H1 (cell line): ENCODE results near the gene NYAP2. TPM values are rescaled to one million over a fixed set of nuclear protein-coding genes. Genes with fewer than 3 reads are reported as not detected.

ENCODE experiments used
- CTCF ChIA-PET: fragments of 300-600 bp; sonication (Branson Sonifier 250); formaldehyde crosslinking; loops from one replicate; lab custom pipeline; 2021; ENCODE audit not compliant: partially characterized antibody; lab: Charles Lee
- POLR2A ChIA-PET: fragments of 300-600 bp; sonication (Branson Sonifier 250); formaldehyde crosslinking; loops from one replicate; lab custom pipeline; 2021; ENCODE audit warnings: inconsistent platforms; ENCODE audit not compliant: partially characterized antibody; lab: Charles Lee
- DNase-seq, 2 experiments: peaks; one replicate each; pipeline versions ENCODE4 v3.0.0 to v3.0.0-alpha.2; 2010 to 2022; ENCODE audit warnings: low spot score in 2 of 2, low read depth in 1 of 2, mixed read lengths in 1 of 2
- FAIRE-seq: peaks from 2 replicates; lab custom pipeline; 2011; peaks lifted over from hg19 to GRCh38; lab: Jason Lieb, UNC
- H2AFZ ChIP-seq: 2 replicates; pipeline ENCODE4 v1.8.1; 2012; ENCODE audit warnings: low read length, inconsistent platforms
- H2AK5ac ChIP-seq: 2 replicates; pipeline ENCODE4 v1.6.1; 2013; ENCODE audit warnings: low read depth, low read length
- H2BK120ac ChIP-seq: replicated peaks from 2 replicates; pipeline ENCODE3; 2013; ENCODE audit warnings: low read depth, low read length, inconsistent platforms
- H2BK12ac ChIP-seq: 2 replicates; pipeline ENCODE4 v1.6.1; 2013; ENCODE audit warnings: low read depth, low read length
- H2BK15ac ChIP-seq: 2 replicates; pipeline ENCODE4 v1.6.1; 2013; ENCODE audit warnings: low read length
- H2BK20ac ChIP-seq: 2 replicates; pipeline ENCODE4 v1.6.1; 2013; ENCODE audit warnings: low read length
- H2BK5ac ChIP-seq: 2 replicates; pipeline ENCODE4 v1.6.1; 2013; ENCODE audit warnings: low read depth, low read length
- H3K14ac ChIP-seq: 2 replicates; pipeline ENCODE4 v1.6.1; 2013; ENCODE audit warnings: inconsistent platforms; ENCODE audit not compliant: insufficient read length
- H3K18ac ChIP-seq: 2 replicates; pipeline ENCODE4 v1.6.1; 2013; ENCODE audit warnings: low read length; ENCODE audit errors: extremely low read depth
- H3K23ac ChIP-seq: 2 replicates; pipeline ENCODE4 v1.6.1; 2013; ENCODE audit warnings: inconsistent platforms; ENCODE audit not compliant: insufficient read length
- H3K23me2 ChIP-seq: 2 replicates; pipeline ENCODE4 v1.6.1; 2013; ENCODE audit warnings: low read depth, low read length
- H3K27ac ChIP-seq: 2 replicates; pipeline ENCODE4 v1.6.1; 2011; ENCODE audit warnings: low read depth, low read length, inconsistent platforms
- H3K27me3 ChIP-seq, 4 experiments: replicated peaks in 1 of 4; 1 replicate in 1 of 4; 2 replicates in 3 of 4; pipeline versions ENCODE4 v1.6.1 to v1.8.1; 2011 to 2013; ENCODE audit warnings: low read length in 3 of 4, mild to moderate bottlenecking in 3 of 4, inconsistent platforms in 2 of 4, mixed read lengths in 2 of 4, moderate library complexity in 1 of 4; ENCODE audit not compliant: control insufficient read depth in 3 of 4, insufficient read depth in 3 of 4; ENCODE audit errors: extremely low read depth in 1 of 4
- H3K36me3 ChIP-seq, 4 experiments: 2 replicates each; pipeline versions ENCODE4 v1.6.1 to v1.8.1; 2011 to 2013; ENCODE audit warnings: mild to moderate bottlenecking in 4 of 4, low read length in 3 of 4, moderate library complexity in 2 of 4, control low read depth in 1 of 4, inconsistent platforms in 1 of 4; ENCODE audit not compliant: insufficient read depth in 4 of 4, control insufficient read depth in 2 of 4
- H3K4ac ChIP-seq: replicated peaks from 2 replicates; pipeline ENCODE3; 2013; ENCODE audit warnings: low read length, low read depth, mixed read lengths, inconsistent platforms; ENCODE audit not compliant: insufficient read length
- H3K4me1 ChIP-seq, 4 experiments: replicated peaks in 1 of 4; 1 replicate in 1 of 4; 2 replicates in 3 of 4; pipeline versions ENCODE4 v1.6.1 to v1.8.1; 2011 to 2013; ENCODE audit warnings: low read length in 3 of 4, inconsistent platforms in 2 of 4, mixed read lengths in 1 of 4; ENCODE audit not compliant: insufficient read depth in 4 of 4, control insufficient read depth in 3 of 4
- H3K4me2 ChIP-seq, 2 experiments: 2 replicates each; pipeline versions ENCODE4 v1.6.1 to v1.8.1; 2011 to 2013; ENCODE audit warnings: low read depth in 2 of 2, low read length in 2 of 2, control low read depth in 1 of 2, inconsistent platforms in 1 of 2, mild to moderate bottlenecking in 1 of 2; ENCODE audit not compliant: insufficient read depth in 1 of 2
- H3K4me3 ChIP-seq, 4 experiments: fragments of 200-600, 300-600 bp in 1 of 4; sonication (generic), shearing (Covaris generic), sonication (Bioruptor Twin) in 1 of 4; 2 replicates each; pipeline versions ENCODE4 v1.5.1 to v1.8.1; 2011 to 2016; ENCODE audit warnings: low read length in 4 of 4, low read depth in 3 of 4, control low read depth in 2 of 4, inconsistent platforms in 2 of 4, mild to moderate bottlenecking in 2 of 4, mixed read lengths in 1 of 4, moderate library complexity in 1 of 4; ENCODE audit not compliant: insufficient read depth in 2 of 4; ENCODE audit errors: extremely low read depth in 1 of 4
- H3K56ac ChIP-seq: replicated peaks from 2 replicates; pipeline ENCODE3; 2013; ENCODE audit warnings: low read depth, mild to moderate bottlenecking, mixed read lengths, low read length, inconsistent platforms; ENCODE audit not compliant: insufficient read length
- H3K79me1 ChIP-seq: 2 replicates; pipeline ENCODE4 v1.6.1; 2013; ENCODE audit warnings: low read depth, low read length, control low read depth
- H3K79me2 ChIP-seq, 2 experiments: 2 replicates each; pipeline versions ENCODE4 v1.6.1 to v1.8.1; 2012 to 2013; ENCODE audit warnings: low read length in 2 of 2, mild to moderate bottlenecking in 2 of 2, inconsistent platforms in 1 of 2; ENCODE audit not compliant: insufficient read depth in 2 of 2, control insufficient read depth in 1 of 2
- H3K9ac ChIP-seq, 4 experiments: replicated peaks in 1 of 4; 1 replicate in 1 of 4; 2 replicates in 3 of 4; pipeline versions ENCODE4 v1.6.1 to v1.8.1; 2011 to 2013; ENCODE audit warnings: low read depth in 3 of 4, low read length in 3 of 4, control low read depth in 2 of 4, mild to moderate bottlenecking in 2 of 4, moderate library complexity in 2 of 4, inconsistent platforms in 1 of 4; ENCODE audit errors: extremely low read depth in 1 of 4
- H3K9me3 ChIP-seq, 2 experiments: 2 replicates each; pipeline versions ENCODE4 v1.6.1 to v1.8.1; 2012 to 2013; ENCODE audit warnings: mild to moderate bottlenecking in 2 of 2, moderate library complexity in 2 of 2, control low read depth in 1 of 2, inconsistent platforms in 1 of 2, low read depth in 1 of 2, low read length in 1 of 2, mixed read lengths in 1 of 2; ENCODE audit not compliant: insufficient read depth in 2 of 2
- H4K20me1 ChIP-seq, 2 experiments: replicated peaks in 1 of 2; 2 replicates each; pipeline versions ENCODE3 to v1.8.1; 2011 to 2013; ENCODE audit warnings: inconsistent platforms in 2 of 2, low read length in 2 of 2, mild to moderate bottlenecking in 1 of 2; ENCODE audit not compliant: insufficient read depth in 2 of 2, control insufficient read depth in 1 of 2
- H4K5ac ChIP-seq: 2 replicates; pipeline ENCODE4 v1.6.1; 2013; ENCODE audit warnings: low read length, low read depth, mixed read lengths, inconsistent platforms; ENCODE audit not compliant: insufficient read length
- H4K8ac ChIP-seq: 2 replicates; pipeline ENCODE4 v1.8.0; 2013; ENCODE audit warnings: mild to moderate bottlenecking, moderate library complexity, low read length, inconsistent platforms; ENCODE audit not compliant: insufficient read depth; ENCODE audit errors: extremely low read depth
- H4K91ac ChIP-seq: replicated peaks from 2 replicates; pipeline ENCODE3; 2013; ENCODE audit warnings: low read length, mixed read lengths, inconsistent platforms; ENCODE audit not compliant: insufficient read length
- CHD1 ChIP-seq: IDR thresholded peaks from 2 replicates; pipeline ENCODE4 v1.6.1; 2012; ENCODE audit warnings: low read depth, low read length, improper control_type of control experiment
- EP300 ChIP-seq, 2 experiments: IDR thresholded peaks; 1 replicate in 1 of 2; 2 replicates in 1 of 2; pipeline ENCODE4 v1.6.1; 2011 to 2012; ENCODE audit warnings: low read depth in 2 of 2, low read length in 2 of 2, mild to moderate bottlenecking in 2 of 2, borderline replicate concordance in 1 of 2, inconsistent platforms in 1 of 2, moderate library complexity in 1 of 2
- GTF2F1 ChIP-seq: IDR thresholded peaks from 2 replicates; pipeline ENCODE4 v1.6.1; 2012; ENCODE audit warnings: low read depth, low read length, improper control_type of control experiment, borderline replicate concordance
- KDM1A ChIP-seq: fragments of 200-600, 300-600 bp; sonication (generic); IDR thresholded peaks from 2 replicates; pipeline ENCODE4 v1.7.1; 2016; ENCODE audit warnings: mild to moderate bottlenecking, low read length, borderline replicate concordance
- WGBS, 2 experiments: shearing (Covaris generic) in 1 of 2; methylation state at CpG; one replicate each; pipeline versions ENCODE4 v1.1.6 to v1.1.7; 2013 to 2015; ENCODE audit warnings: low lambda C conversion rate in 2 of 2, mixed read lengths in 2 of 2, inconsistent platforms in 1 of 2, low coverage in 1 of 2, missing lambda C conversion rate in 1 of 2; ENCODE audit not compliant: insufficient replicate concordance in 2 of 2, insufficient coverage in 1 of 2, insufficient read length in 1 of 2; ENCODE audit errors: extremely low coverage in 1 of 2, missing lambda C conversion rate in 1 of 2; 5-methylcytosine and 5-hydroxymethylcytosine counted together
- polyA plus RNA-seq, 7 experiments: library from polyadenylated mRNA; depleted of rRNA in 3 of 7; stranded (reverse) in 5 of 7; unstranded in 2 of 7; fragments of >200 nt in 5 of 7; fragments of 200-250 nt in 2 of 7; gene quantifications; 1 replicate in 5 of 7; 2 replicates in 1 of 7; 4 replicates in 1 of 7; pipeline versions ENCODE4 v1.2.1 to v1.2.3, GENCODE V29; 2011 to 2013; ENCODE audit warnings: missing spikeins in 2 of 7, mixed read lengths in 2 of 7
- total RNA-seq: library from RNA; stranded (reverse); fragmentation: NEBNext Ultra II Directional; extraction: Animal tissue kit (Norgen Biotek cat#: 25700); gene quantifications from 2 replicates; pipeline ENCODE4 v1.2.1, GENCODE V29; 2021

The NYAP2 gene
- total and polyA plus RNA-seq, 2 of the 8 experiments (the other 6 are each of a cell fraction or from before 2014, with no cell fraction given), result not detected

DNA sequence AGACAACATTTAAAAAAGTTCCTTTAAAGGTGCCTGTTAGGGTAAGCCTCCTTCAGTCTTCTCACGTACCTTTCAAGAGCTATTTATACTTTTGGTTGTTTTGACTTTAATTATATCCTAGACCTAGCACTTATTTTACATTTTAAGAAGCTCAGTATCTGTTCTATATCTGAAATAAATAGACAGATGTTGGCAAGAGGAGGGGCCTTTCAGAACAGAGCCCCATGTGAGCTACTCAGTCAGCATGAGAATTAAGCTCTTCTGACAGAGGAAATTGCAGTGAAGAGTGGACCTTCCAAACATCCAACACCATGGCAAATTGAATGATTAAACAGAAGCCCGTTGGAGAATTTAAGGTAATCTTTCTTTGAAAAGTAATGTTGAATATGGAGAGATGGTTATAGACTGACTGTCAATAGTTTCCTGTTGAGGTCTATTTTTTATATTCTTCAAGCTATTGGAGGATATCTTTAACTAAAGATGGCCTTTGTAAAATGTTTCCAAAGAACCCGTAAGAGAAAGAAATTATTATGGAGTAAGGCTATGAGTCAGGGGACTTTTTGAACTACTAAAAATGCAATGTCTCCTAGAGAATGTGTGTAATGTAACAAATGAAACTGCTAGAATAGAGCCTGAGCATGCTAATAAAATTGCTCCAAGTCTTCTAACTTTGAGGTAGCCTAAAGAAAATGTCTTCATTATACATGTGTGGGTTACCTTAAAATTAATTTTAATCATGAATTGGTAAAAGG lies 17.3 kb downstream of the NYAP2 start:
- Histone ChIP-seq H2BK120ac (no peak overlapping the region), H2BK15ac (no peak overlapping the region), H3K23ac (no peak overlapping the region), H3K79me2 (no peaks in the 10 kb centered on the region), H3K23me2 (no peaks in the 10 kb centered on the region), H2BK12ac (no peak overlapping the region), H2BK20ac (no peak overlapping the region), H3K14ac (no peak overlapping the region), H3K4me1 (no peaks in the 10 kb centered on the region), H3K27ac (no peak overlapping the region), H3K27me3 (peaks cover 0 to 1% (median 0%) of the 10 kb centered on the region in 4 experiments; a peak in 1 of 7 replicates), H3K79me1 (no peaks in the 10 kb centered on the region), H4K91ac (no peak overlapping the region), H4K20me1 (no peaks in the 10 kb centered on the region), H4K8ac (no peak overlapping the region), H3K4me3 (no peak overlapping the region), H3K36me3 (no peaks in the 10 kb centered on the region), H2BK5ac (no peak overlapping the region), H3K9ac (no peak overlapping the region), H3K4me2 (no peak overlapping the region), H3K4ac (no peak overlapping the region), H2AFZ (no peak overlapping the region), H3K18ac (no peak overlapping the region), H3K56ac (no peak overlapping the region), H3K9me3 (no peaks in the 10 kb centered on the region), H2AK5ac (no peak overlapping the region), H4K5ac (no peak overlapping the region)
- 89% methylated on average over 3 of the region's 3 CpGs; no CpG with 5 or more reads in 1 of the 2 experiments for WGBS, 2 experiments
- ChIA-PET CTCF (interaction anchor here (0.6 to 1.1 kb wide), 3 partner anchors 89 to 531 kb away, joined by 3 to 4 read pairs (median 3); no protein-coding TSS in a partner anchor), POLR2A (no interaction called here)
- FAIRE-seq (no peak), DNase-seq (no peak)
- TF ChIP-seq GTF2F1 (no peak), EP300 (IDR thresholded peaks at IDR 0.05; ENCODE audit: borderline replicate concordance in 1 of 2, low read depth in 2 of 2, low read length in 2 of 2) (no peak), CHD1 (no peak), KDM1A (no peak)
